GM19239 (cell line): ENCODE results near the gene RFT1.
"Not testable (repeated sequence)": the region's sequence is repeated elsewhere in the genome, so short reads cannot be mapped to it uniquely, and the experiment has no call there.

ENCODE experiments used
- DNase-seq: peaks from one replicate; pipeline ENCODE4 v3.0.0; 2011; ENCODE audit warnings: low spot score; ENCODE audit not compliant: insufficient read length
- FAIRE-seq: peaks from 2 replicates; lab custom pipeline; 2011; peaks lifted over from hg19 to GRCh38; lab: Jason Lieb, UNC

RFT1 gene

DNA sequence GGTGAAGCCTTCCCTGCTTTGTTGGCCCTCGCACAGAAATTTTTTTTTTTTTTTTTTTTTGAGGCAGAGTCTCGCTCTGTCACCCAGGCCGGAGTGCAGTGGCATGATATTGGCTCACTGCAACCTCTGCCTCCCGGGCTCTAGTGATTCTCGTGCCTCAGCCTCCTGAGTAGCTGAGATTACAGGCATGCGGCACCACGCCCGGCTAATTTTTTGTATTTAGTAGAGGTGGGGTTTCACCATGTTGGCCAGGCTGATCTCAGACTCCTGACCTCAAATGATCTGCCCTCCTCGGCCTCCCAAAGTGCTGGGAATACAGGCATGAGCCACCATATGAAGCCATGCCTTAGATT, 20.8 kb upstream of the RFT1 start:
- DNase-seq, FAIRE-seq: not testable (repeated sequence)

DNA sequence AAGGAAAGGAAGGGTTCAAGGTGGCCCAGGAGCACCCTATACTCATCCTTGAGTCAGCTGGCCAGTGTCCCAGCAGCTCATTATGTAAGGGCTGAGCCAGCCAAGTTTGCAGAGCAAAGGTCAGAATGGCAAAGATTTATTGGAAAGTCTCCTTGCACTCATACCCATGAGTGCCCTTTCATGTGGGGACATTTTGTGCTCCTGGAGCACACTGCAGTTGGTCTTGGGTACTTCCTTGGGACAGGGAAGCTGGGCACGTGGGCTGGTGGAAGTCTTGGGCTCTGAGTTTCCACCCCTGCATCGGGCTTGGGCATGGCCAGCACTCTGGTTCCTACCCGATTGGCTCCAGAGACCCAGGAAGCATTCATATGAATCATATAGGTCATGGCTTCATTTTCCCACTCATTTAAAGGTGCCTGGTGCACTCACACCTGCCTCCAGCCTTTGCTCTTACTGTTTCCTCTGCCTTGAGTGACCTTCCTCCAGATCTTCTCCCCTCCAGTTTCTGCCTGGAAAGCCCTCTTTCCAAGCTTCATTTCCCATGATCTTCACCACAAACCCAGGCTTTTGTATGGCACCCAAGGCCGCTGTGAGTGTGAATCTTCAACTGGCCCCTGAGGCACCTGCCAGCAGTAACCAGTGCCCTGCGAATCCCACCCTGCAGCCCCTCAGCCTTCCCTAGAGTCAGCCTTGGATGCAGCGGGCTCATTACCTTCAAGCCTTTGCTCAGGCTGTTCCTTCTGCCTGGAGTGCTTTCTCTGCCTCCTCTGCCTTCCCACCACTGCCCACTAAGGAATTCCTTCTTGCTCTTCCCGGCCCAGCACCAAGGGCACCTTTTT, 20.2 kb upstream of the RFT1 start:
- FAIRE-seq (no peak), DNase-seq (no peak)

DNA sequence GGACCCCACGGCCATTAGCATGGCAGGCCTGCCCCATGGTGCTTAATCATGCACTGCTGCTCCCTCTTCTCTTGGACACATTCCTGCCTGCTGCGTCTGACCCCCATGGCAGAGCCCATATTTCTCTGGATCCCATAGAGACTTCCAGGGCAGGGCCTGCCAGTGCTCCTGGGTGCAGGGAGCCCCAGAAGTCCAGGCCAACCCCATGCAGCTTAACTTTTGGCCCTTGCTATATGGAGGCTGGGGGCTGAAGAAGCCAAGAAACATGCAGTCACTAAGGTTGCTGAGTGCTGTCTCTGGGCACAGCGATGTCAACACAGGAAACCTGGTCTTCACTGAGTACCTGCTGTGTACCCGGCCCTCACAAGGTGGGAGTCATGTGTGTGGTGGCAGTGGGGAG, 19.5 kb upstream of the RFT1 start:
- no peak for FAIRE-seq
- no peak for DNase-seq

DNA sequence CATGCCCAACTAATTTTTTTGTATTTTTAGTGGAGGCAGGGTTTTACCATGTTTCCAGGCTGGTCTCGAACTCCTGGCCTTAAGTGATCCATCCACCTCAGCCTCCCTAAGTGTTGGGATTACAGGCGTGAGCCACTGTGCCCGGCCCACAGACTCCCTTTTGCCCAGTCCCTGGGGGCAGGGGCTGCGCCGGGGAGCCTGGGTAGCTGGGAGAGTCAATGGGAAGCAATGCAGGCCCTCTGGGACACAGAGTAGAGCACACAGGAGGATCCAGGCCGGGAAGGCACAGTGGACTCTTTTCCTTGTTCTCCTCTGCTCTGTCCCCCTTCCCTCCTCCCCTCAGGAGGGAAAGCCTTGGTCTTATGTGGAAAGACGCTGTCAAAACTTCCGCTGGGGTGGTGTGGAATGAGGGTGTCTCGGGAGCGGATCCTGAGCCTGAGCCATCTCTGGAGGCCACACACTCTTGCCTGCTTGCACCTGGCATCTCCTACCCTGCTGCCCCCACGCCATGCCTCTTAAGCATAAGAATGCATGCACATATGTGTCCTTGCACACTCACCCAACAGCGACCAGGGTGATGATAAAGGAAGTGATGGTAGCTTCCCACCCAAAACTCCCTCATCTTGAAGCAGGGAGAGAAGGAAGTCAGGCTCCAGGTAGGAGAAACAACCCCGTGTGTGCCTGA, 18.9 kb upstream of the RFT1 start:
- DNase-seq = no peak
- FAIRE-seq = no peak

DNA sequence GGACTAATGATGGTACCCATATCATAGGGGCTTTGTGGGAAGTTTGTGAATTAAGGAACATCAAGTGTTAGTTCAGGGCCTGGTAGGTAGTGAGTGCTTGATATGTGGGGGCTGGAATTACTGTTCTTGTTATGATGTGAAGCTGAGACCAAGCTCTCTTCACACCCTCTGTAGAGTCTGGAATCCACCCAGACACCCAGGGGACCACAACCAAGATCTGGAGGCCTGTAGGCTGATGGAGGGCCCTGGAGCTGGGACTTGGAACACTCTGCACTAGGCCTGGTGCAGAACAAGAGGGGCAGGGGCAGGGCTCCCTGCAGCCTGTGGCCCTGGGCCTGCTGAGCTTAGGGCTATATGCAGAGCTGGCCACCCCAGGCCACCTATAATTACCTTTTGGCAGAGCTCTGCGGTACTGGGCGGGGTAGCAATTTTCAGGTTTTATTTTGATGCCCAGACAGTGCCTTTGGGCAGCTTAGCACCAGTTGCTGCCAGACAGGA, 17.7 kb upstream of the RFT1 start:
- FAIRE-seq = no peak
- no peak for DNase-seq

DNA sequence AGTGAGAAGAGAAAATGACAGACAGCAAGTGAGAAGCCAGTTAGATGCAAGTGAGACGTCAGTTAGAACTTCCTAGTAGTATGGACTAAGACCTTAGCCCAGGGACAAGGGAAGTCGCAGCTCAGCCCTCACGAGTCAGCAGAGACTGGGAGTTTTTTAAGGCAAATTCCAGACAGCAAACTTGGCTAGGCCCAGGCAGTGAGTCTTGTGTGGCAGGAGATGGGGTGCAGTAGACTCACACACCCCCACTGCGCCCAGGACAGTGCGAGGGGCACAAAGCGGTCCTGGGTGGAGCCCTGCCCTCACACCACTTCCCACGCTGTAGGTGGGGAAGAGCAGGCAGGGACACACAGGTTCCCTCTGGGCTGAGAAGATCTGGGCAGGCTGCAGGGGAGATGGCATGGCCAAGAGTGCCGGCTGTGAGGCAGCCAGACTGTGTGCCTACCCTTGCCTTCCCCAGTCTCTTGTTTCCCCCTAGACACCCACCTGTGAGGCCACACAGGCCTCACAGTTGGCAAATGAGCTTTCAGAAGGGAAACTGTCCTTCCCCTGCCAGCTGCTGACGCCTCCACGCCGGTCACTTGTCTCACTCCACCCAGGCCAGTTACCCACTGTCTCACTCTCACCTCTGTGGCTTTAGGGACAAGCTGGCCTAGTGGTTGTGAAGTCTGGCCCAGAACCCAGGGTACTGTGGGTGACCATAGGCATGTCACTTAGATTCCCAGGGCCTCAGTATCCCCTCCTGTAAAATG, 17.1 kb upstream of the RFT1 start:
- FAIRE-seq (no peak), DNase-seq (no peak)

DNA sequence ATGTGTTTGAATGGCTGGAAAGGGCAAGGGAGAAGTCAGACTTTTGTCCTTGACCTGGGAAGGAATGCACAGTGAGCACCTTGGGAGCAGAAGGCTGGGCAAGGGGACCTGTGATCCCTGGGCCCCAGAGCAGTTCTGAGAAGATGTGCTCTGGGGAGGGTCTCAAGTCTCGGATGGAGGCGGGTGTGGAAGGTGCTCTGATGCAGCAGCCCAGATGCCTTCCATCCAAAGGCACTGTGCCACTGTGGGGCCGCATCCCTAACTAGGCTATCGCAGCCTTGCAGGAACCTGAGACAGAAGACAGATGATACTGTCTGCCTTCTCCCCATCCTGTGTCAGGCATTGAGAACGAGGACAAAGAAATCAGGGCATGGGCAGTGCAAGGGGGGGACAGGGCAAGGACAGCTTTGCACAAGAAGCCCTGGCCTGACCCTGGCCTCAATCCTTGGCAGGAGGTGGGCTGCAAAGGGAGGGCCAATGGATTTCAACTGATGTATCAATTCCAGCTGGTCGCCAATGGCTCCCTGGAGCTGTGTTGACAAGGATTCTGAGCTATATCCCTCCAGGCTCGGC, 16.2 kb upstream of the RFT1 start:
- FAIRE-seq (no peak), DNase-seq (no peak)

DNA sequence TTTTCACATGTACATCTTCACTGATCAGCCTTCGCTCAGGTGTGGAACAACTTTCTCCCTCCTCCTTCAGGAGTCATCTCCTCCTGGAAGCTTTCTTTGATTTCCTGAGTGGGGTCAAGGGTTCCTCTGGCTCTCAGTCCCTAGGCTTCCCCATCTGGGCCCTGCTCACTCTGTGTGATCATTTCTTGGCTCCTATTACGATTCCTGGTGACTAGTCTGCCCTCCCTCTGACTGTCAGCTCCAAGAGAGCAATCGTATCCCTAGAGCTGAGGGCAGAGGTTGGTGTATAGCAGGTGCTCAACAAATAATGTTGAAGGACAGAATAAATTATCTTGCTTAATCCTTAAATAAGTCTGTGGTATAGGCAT, 15.5 kb upstream of the RFT1 start:
- FAIRE-seq (no peak), DNase-seq (no peak)

DNA sequence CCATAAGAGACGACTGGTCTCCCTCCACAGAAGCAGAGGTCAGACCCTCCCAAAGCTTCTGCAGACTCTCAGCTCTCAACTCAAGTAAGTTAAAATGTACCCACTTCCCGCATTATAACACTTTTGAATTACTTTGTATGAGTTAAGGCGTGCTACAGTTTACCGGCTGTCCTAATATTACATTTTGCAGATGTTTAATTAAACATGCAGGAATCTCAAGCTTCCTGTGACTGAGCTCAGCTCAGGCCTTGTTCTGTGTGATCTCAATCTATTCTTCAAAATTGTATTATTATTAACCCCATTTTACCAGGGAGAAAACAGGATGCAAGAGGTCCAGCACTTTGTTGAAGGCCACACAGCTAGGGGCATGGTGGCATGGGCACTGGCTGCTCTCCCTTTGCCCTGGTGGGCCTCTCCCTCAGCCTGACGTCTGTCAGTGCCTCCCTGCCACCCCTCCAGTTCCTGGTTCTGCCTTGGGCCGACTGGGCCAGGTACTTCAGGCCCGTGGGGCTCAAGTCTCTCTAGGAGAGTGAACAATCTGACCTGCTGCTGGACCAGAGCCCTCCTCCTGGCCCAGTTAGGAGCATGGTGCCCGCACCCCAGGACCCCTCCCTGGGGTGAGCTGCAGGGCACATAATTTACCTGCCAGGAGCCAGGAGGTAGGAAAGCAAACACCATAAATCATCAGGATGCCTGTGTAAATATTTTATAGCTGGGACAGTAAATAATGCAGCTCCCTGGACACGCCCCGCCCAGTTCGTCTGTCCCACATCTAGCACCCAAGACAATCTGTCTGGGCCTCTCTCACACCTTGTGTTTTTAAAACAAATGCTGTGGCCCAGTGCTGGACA, 14.9 kb upstream of the RFT1 start:
- no peak for FAIRE-seq
- no peak for DNase-seq

DNA sequence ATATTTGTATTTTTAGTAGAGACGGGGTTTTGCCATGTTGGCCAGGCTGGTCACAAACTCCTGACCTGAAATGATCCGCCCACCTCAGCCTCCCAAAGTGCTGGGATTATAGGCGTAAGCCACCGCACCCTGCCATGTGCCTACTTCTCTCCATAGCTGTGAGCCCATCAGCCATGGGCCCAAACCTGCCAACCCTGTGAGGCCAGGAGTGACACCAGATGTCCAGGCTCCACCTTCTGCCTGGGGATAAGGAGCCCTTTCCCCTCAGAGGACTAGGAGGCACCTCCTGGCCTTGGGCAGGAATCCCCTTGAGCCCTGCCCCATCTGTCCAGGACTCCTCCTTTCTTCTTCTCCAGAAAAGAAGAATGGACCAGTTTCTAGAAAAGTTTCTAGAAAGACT, 14.2 kb upstream of the RFT1 start:
- FAIRE-seq (no peak), DNase-seq (no peak)

DNA sequence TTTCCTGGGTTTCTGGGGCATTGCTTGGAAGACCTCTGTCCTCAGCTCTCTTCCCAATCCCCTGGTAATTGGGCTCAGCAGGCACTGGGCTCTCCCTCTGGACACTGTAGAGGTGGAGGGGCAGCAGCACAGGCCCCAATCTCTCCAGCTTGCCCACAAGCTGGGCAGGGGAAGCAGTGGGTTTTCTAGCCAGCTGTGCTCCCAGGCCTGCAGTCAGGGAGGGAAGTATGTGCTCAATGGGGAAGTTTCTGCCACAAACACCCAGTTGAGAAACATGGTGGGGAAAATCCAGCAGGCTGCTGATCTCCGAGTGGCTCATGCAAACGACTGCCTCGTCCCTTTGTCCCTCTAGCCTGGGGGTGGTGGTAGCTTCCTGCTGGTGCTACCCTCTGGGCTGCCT, 12.8 kb upstream of the RFT1 start:
- no peak for DNase-seq

DNA sequence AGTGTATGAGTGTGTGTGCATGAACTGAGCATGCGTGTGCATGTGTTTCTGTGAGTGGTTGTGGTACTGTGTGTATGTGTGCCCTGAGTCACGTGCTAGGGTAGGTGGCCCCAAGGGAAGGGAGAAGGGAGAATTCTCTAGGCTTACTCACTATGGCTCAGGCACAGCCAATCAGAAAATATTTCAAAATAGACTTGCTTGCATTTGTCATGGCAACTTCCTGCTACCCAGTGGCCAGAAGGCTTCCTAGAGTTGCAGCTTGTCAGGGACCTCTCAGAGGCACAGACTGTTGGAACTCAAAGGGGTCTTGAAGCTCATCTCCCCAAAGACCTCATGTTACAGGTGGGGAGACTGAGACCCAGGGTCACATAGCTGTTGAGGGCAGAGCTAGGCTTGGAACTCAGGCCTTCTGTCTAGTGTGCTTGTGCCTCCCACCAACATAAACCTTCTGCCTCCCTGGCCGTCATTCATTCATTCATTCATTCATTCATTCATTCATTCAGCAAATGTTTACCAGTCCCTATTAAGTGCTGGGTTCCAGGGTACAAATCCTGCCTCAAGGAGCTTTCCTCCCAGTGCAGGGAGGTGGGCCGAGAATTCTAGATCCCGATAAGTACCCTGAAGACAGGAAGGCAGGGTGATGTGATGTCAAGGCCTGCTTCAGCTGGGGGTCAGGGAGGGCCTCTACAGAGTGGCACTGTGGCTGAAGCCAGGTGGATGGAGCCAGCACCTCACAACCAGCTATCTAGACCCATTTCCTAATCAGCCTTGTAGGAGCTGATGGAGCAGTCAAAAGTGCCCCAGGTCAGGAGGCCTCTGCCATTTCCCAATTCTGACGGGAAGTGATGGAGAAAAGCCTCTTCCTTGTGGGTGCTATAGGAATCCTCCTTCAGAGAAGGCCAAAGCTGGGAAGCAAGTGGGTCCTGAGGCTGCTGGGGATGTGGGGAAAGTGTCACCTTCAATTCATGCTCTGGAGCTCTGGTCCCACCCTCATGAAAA, 10.9 kb upstream of the RFT1 start:
- FAIRE-seq = no peak
- no peak for DNase-seq

More for the DNA sequence above, 12.8 kb upstream of the RFT1 start:
- no peak for FAIRE-seq

DNA sequence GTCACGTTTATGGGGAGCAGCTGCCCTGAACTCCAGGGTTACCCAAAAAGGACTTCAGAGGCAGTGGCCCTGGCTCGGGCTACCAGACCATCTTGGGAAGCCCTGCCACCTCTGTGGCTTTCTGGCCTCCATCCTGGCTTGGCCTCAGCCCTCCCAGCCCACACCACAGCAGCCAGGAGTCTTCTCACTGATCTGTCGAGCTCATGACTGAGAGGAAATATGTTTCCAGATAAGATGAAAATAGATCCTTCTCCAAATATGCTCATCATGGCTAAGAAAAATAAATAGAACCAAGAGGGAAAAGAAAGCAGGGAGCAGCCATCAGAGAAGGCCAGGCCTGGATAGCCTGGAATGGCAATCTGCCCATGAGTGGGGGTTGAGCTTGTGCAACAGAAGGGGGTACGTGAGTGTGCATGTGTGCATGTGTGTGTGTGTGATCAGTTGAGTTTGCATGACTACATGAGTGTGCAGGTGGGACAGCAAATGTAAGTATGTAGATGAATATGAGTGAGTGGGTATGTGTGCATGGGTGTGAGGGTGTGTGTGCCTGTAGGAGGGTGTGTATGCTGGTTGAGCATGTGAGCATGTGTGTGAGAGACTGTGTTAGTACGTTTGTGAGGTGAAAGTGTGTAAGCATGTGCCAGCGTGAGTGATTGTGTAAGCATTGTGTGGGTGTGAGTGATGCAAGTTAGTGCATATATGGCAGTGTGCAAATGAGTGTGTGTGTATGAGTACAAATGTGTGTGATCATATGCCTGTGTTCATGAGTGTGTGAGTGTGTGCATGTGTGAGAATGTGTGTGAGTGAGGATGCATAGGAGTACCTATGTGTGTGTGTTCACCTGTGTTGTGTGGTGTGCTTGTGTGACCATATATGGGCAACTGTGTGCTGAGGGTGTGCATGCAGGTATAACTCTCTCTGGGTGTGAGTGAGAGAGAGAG, 9.9 kb upstream of the RFT1 start:
- DNase-seq (no peak), FAIRE-seq (no peak)

DNA sequence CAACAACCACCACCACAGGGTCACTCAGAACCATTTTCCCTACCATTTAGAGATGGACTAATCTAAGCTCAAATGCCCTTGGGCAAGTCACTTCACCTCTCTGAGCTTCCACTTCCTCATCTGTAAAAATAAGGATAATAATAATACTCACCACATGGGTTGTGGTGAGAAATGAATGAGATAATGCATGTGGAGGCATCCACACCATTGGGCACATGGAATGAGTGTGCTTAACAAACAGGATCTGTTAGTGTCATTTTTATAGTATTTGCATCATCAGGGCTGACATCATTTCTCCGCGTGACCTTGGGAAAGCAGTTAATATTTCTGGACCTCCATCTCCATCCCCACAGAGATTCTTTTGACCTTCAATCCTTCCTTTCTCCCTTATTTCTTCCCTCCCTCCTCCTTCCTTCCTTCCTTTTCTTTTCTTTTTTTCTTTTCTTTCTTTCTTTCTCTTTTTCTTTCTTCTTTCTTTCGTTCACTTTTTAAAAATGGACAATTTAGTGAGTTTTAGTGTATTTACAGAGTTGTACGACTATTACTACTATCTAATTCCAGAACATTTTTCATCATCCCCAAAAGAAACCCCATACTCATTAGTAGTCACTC, 7.7 kb upstream of the RFT1 start:
- FAIRE-seq = no peak
- no peak for DNase-seq

DNA sequence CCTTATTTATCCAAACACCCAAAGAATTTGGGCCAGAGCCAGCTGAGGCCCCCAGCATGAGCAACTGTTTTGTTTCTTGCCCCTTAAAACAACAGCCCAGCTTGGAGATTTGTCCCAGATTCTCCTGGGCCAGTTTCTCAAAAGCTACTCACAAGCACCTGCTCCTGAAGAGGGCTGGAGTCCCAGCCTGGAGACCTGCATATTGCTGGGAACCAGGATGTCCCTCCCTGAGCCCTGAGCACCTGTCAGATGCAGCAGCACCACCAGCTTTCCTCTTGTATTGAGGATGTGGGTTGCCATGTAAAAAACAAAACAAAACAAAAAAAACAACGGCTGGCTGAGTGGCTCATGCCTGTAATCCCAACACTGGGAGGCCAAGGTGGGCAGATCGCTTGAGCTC, 7.0 kb upstream of the RFT1 start:
- FAIRE-seq (no peak), DNase-seq (no peak)

DNA sequence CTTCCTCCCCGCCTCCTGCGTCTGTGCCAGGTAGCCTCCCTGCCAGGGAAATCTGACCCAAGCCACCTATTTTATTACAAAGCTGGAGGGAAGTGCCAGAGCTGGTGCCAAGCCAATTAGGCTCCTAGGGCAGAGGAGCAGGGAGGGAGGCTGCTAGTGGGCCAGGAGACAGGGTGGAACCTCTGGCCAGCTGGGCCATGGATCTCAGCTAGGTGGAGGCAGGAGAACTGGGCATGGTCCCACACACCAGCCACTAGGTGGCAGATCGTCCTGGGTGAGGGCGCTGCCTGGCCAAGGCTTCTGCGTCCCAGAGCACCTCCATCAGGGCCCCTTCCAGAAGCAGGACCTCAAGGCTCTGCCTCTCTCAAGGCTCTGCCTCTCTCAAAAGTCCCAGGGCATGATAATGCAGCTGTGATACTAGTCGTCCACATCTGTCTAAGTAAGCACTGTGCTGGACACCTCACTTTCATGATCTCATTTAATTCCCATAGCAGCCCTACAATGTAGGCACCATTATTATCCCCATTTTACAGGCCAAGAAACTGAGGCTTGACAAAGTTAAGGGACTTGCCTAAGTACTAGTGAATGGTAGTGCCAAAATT, 4.5 kb upstream of the RFT1 start:
- FAIRE-seq (peak; percentile 88), DNase-seq (peak; percentile 68)

DNA sequence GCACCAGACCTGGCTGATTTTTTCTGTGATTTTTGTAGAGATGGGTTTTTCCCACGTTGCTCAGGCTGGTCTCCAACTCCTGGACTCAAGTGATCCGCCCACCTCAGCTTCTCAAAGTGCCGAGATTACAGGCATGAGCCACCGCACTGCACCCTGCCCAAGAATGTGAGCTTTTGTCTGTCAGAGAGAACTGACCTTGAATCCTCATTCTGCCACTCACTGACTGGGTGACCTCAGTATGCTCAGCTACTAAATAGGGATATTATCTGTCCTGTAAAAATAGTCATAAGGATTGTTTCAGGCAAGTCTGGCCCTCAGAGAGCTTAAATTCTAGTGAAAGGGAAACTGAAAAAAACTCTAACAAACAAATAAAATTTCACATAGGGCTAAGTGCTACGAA, 2.1 kb upstream of the RFT1 start:
- FAIRE-seq (no peak), DNase-seq (no peak)
